K562 (cell line): ENCODE data around the gene FXYD1. TPM values are rescaled to one million over a fixed set of nuclear protein-coding genes. Genes with fewer than 3 reads are reported as not detected.

Source experiments
- ATAC-seq: fragments of 200-7000 bp; cut with Tn5 transposase; 3 replicates; pipeline ENCODE4 v1.9.1; 2020; ENCODE audit warnings: moderate library complexity
- BruUV-seq: library from RNA; stranded (reverse); fragments of 400-500 nt; replicated peaks from 2 replicates; lab custom pipeline; 2021; lab: Mats Ljungman, UMichigan
- CTCF ChIA-PET: fragments of 300-600 bp; formaldehyde crosslinking; extraction: SDS; loops from one replicate; lab custom pipeline; 2021; ENCODE audit warnings: low intra/inter-chr PET ratio; lab: Yijun Ruan, JAX
- POLR2A ChIA-PET: fragments of 300-600, 350-650 bp; sonication (Branson Sonifier 250); formaldehyde crosslinking; extraction: SDS; loops from one replicate; lab custom pipeline; 2021; ENCODE audit warnings: antibody characterized with exemption, inconsistent platforms; lab: Yijun Ruan, JAX
- DNase-seq, 4 experiments: peaks; one replicate each; pipeline versions ENCODE4 v3.0.0 to v3.0.0-alpha.2; 2011 to 2018; ENCODE audit warnings: low spot score in 3 of 4, mixed read lengths in 3 of 4; ENCODE audit errors: extremely low read depth in 1 of 4
- FAIRE-seq: peaks from 2 replicates; lab custom pipeline; 2011; peaks lifted over from hg19 to GRCh38; lab: Jason Lieb, UNC
- H2AFZ ChIP-seq: 2 replicates; pipeline ENCODE4 v1.6.0; 2011; ENCODE audit warnings: low read depth, low read length, control low read depth, inconsistent platforms
- H3K27ac ChIP-seq: fragments of 200-600 bp; 3 replicates; pipeline ENCODE4 v1.8.0; 2011; ENCODE audit warnings: low read depth, mild to moderate bottlenecking, control low read depth, inconsistent platforms, low read length, moderate library complexity, mixed read lengths; ENCODE audit errors: extremely low read depth
- H3K27me3 ChIP-seq, 2 experiments: fragments of 300-600 bp in 1 of 2; 2 replicates in 1 of 2; 3 replicates in 1 of 2; pipeline versions ENCODE4 v1.6.0 to v1.8.0; 2011; ENCODE audit warnings: inconsistent platforms in 2 of 2, low read length in 2 of 2, mild to moderate bottlenecking in 1 of 2, mixed read lengths in 1 of 2, moderate library complexity in 1 of 2; ENCODE audit not compliant: control insufficient read depth in 2 of 2, insufficient read depth in 2 of 2
- H3K36me3 ChIP-seq: fragments of 300-600 bp; 3 replicates; pipeline ENCODE4 v1.8.0; 2011; ENCODE audit warnings: mild to moderate bottlenecking, low read length, inconsistent platforms; ENCODE audit not compliant: control insufficient read depth, insufficient read depth
- H3K4me1 ChIP-seq, 2 experiments: fragments of 200-600 bp in 1 of 2; replicated peaks in 1 of 2; 2 replicates in 1 of 2; 3 replicates in 1 of 2; pipeline versions ENCODE4 v1.5.1 to v1.8.0; 2011; ENCODE audit warnings: inconsistent platforms in 2 of 2, low read length in 2 of 2, mild to moderate bottlenecking in 1 of 2, mixed read lengths in 1 of 2, moderate library complexity in 1 of 2; ENCODE audit not compliant: control insufficient read depth in 2 of 2, insufficient read depth in 2 of 2
- H3K4me2 ChIP-seq: 2 replicates; pipeline ENCODE4 v1.6.1; 2011; ENCODE audit warnings: low read length, control low read depth, inconsistent platforms, mixed read lengths; ENCODE audit not compliant: insufficient read depth
- H3K4me3 ChIP-seq: fragments of 200-600 bp; sonication (generic), shearing (Covaris generic); 2 replicates; pipeline ENCODE4 v1.5.1; 2016; ENCODE audit warnings: control low read depth, inconsistent platforms
- H3K79me2 ChIP-seq: fragments of 200-600 bp; 3 replicates; pipeline ENCODE4 v1.8.0; 2011; ENCODE audit warnings: low read length, inconsistent platforms; ENCODE audit not compliant: control insufficient read depth, insufficient read depth
- H3K9ac ChIP-seq, 2 experiments: 2 replicates each; pipeline versions ENCODE4 v1.6.0 to v1.6.1; 2011; ENCODE audit warnings: low read depth in 2 of 2, low read length in 2 of 2, control low read depth in 1 of 2, inconsistent platforms in 1 of 2, mild to moderate bottlenecking in 1 of 2, mixed read lengths in 1 of 2; ENCODE audit not compliant: insufficient read depth in 1 of 2
- H3K9me1 ChIP-seq: one replicate; pipeline ENCODE4 v1.6.0; 2011; ENCODE audit warnings: inconsistent platforms, mild to moderate bottlenecking, low read length, moderate library complexity; ENCODE audit not compliant: control insufficient read depth, insufficient read depth
- H3K9me3 ChIP-seq: replicated peaks from 2 replicates; pipeline ENCODE4 v1.5.1; 2011; ENCODE audit warnings: low read depth, low read length, inconsistent platforms; ENCODE audit not compliant: control insufficient read depth, insufficient read depth
- H4K20me1 ChIP-seq: replicated peaks from 2 replicates; pipeline ENCODE4 v1.6.1; 2011; ENCODE audit warnings: low read length, inconsistent platforms, mixed read lengths; ENCODE audit not compliant: control insufficient read depth, insufficient read depth
- HES1 ChIP-seq: fragments of 450-650 bp; IDR thresholded peaks from 2 replicates; pipeline ENCODE4 v1.6.1; 2016; ENCODE audit warnings: low read depth, mild to moderate bottlenecking, moderate library complexity
- KDM2B ChIP-seq: fragments of 250-450 bp; sonication (Bioruptor Pico); IDR thresholded peaks from 2 replicates; pipeline ENCODE4 v1.8.0; 2021; ENCODE audit warnings: mild to moderate bottlenecking, moderate library complexity
- PTBP1 ChIP-seq: fragments of 200-400 bp; formaldehyde crosslinking; IDR thresholded peaks from 2 replicates; pipeline ENCODE4 v1.6.1; 2017; ENCODE audit warnings: low read depth, low read length
- SRSF1 ChIP-seq: fragments of 200-400 bp; formaldehyde crosslinking; IDR thresholded peaks from 2 replicates; pipeline ENCODE4 v1.6.1; 2017; ENCODE audit warnings: mild to moderate bottlenecking, low read depth, low read length, moderate library complexity
- THRAP3 ChIP-seq: fragments of 450-650 bp; IDR thresholded peaks from 2 replicates; pipeline ENCODE4 v1.6.1; 2016; ENCODE audit warnings: mild to moderate bottlenecking, inconsistent platforms, borderline replicate concordance
- ZBTB7A ChIP-seq: IDR thresholded peaks from 2 replicates; pipeline ENCODE4 v1.6.1; 2011; ENCODE audit warnings: low read depth, mild to moderate bottlenecking, low read length, moderate library complexity, borderline replicate concordance; ENCODE audit not compliant: control insufficient read depth
- ZNF24 ChIP-seq: fragments of 450-650 bp; IDR thresholded peaks from 2 replicates; pipeline ENCODE4 v1.6.1; 2016
- ZNF778 ChIP-seq: fragments of 450-650 bp; formaldehyde crosslinking; IDR thresholded peaks from 2 replicates; pipeline ENCODE4 v1.4.0; 2020; ENCODE audit warnings: mild to moderate bottlenecking, moderate library complexity
- WGBS: fragments of 100-300 bp; shearing (Covaris generic); methylation state at CpG from one replicate; pipeline ENCODE4 v1.1.6; 2016; ENCODE audit warnings: low coverage, mixed read lengths; ENCODE audit not compliant: insufficient coverage; ENCODE audit errors: missing lambda C conversion rate; 5-methylcytosine and 5-hydroxymethylcytosine counted together
- in situ Hi-C: fragments of 300-500 bp; cut with MboI; formaldehyde crosslinking; loops from 4 replicates; pipeline ENCODE4 v1.15.0; 2018; ENCODE audit warnings: inconsistent platforms, mixed read lengths
- intact Hi-C: fragments of 100-400 bp; cut with micrococcal nuclease; formaldehyde crosslinking; loops from 2 replicates; pipeline ENCODE4 v1.14.2; 2022
- polyA plus RNA-seq, 8 experiments: library from polyadenylated mRNA; depleted of rRNA in 4 of 8; stranded (reverse) in 5 of 8; unstranded in 3 of 8; fragments of >200 nt; fragmentation: Nextera tagmentation in 2 of 8; fragmentation: Illumina TruSeq in 1 of 8; extraction: Ambion mirVana in 2 of 8; extraction: Trizol in 1 of 8; gene quantifications; 2 replicates each; pipeline versions ENCODE4 v1.2.1 to v1.2.3, GENCODE V29; 2011 to 2014; ENCODE audit warnings: inconsistent platforms in 1 of 8, missing spikeins in 1 of 8
- total RNA-seq, 7 experiments: library from RNA; depleted of rRNA in 6 of 7; stranded (reverse); fragments of >200 nt in 6 of 7; fragmentation: Illumina TruSeq in 2 of 7; extraction: Trizol in 2 of 7; gene quantifications; 2 replicates each; pipeline versions ENCODE4 v1.2.1 to v1.2.3, GENCODE V29; 2011 to 2021; ENCODE audit warnings: low replicate concordance in 1 of 7
- TF ChIP-seq, protein P1 (sequence below): sonication (generic); formaldehyde crosslinking; IDR thresholded peaks from 2 replicates; pipeline ENCODE4 v1.8.0; 2022; ENCODE audit warnings: mild to moderate bottlenecking, missing genetic modification reagents

FXYD1 gene
- total and polyA plus RNA-seq, 9 of the 15 experiments (the other 6 are each of a cell fraction or from before 2014, with no cell fraction given), result 0.40 to 3.2 (median 1.8) TPM; not detected in 3

DNA sequence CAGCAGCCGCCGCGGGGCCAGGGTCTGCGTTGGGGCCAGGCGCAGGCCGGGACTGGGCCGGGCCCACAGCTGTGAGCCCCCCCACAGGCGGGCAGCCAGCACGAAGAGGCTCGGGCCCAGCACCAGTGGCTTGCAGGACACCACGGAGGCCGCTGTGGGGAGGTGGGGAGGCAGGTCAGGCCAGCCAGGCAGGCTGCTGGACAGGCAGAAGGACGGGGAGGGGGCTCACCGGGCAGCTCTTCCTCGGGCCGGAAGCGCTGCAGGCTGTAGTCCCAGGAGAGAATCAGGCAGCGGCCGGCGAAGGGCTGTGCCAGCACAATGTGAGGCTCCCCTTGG lies 12.0 kb upstream of the FXYD1 start:
- Histone ChIP-seq H4K20me1 (no peaks in the 10 kb centered on the region), H3K79me2 (no peaks in the 10 kb centered on the region), H3K9me1 (no peaks in the 10 kb centered on the region), H3K27ac (no peak overlapping the region), H3K9ac (0 out of 4 replicates have a peak overlapping the region, but pooled peaks of 1 of the 2 experiments have one; percentile 28), H3K4me3 (no peak overlapping the region), H3K36me3 (no peaks in the 10 kb centered on the region), H3K4me1 (peaks cover 8 to 39% of the 10 kb centered on the region in 2 experiments; a peak in 4 of 5 replicates), H3K9me3 (no peaks in the 10 kb centered on the region), H3K4me2 (no peak overlapping the region), H3K27me3 (peaks cover 2 to 17% of the 10 kb centered on the region in 2 experiments; a peak in 2 of 5 replicates), H2AFZ (no peak overlapping the region)
- WGBS, result 29% methylated on average over 5 of the region's 20 CpGs
- CTCF ChIA-PET, result no interaction called here
- DNase-seq (no peak), ATAC-seq (no peak), FAIRE-seq (no peak)
- in situ Hi-C loops (loop anchor here (5.0 kb wide), 1 partner anchor 59 kb away; no protein-coding TSS in a partner anchor), intact Hi-C loops (no loop called here)
- POLR2A ChIA-PET, result interaction anchor here (0.5 to 0.6 kb wide), 4 partner anchors 56 to 799 kb away, joined by 3 read pairs; no protein-coding TSS in a partner anchor
- TF ChIP-seq ZBTB7A, result 0 out of 2 replicates have a peak, but pooled peaks have one; percentile 35
- no peak for TF ChIP-seq THRAP3
- TF ChIP-seq PTBP1, result no peak
- no peak for TF ChIP-seq SRSF1
- BruUV-seq, result no TSS peak

GRCh38 chr19:35127871-35128270 lies 10.8 kb upstream of the FXYD1 start:
- peak overlapping the region in 1 of 2 experiments; percentile 26; a peak in 1 of 4 replicates for H3K9ac ChIP-seq
- ATAC-seq (no peak), FAIRE-seq (no peak), DNase-seq (no peak)
- no peaks in the 10 kb centered on the region for H3K36me3 ChIP-seq
- ChIA-PET CTCF (no interaction called here), POLR2A (interaction anchor here (1.1 kb wide), 1 partner anchor 61 kb away, joined by 3 read pairs; no protein-coding TSS in a partner anchor)
- BruUV-seq, result no TSS peak
- H2AFZ ChIP-seq, result no peak overlapping the region
- H4K20me1 ChIP-seq, result no peaks in the 10 kb centered on the region
- H3K4me2 ChIP-seq, result no peak overlapping the region
- no peak overlapping the region for H3K27ac ChIP-seq
- in situ Hi-C loops, result loop anchor here (5.0 kb wide), 1 partner anchor 61 kb away; no protein-coding TSS in a partner anchor
- intact Hi-C loops, result no loop called here
- H3K4me1 ChIP-seq, result peaks cover 8 to 34% of the 10 kb centered on the region in 2 experiments; a peak in 4 of 5 replicates
- WGBS, result 33% methylated on average over 7 of the region's 7 CpGs
- H3K27me3 ChIP-seq, result peaks cover 2 to 29% of the 10 kb centered on the region in 2 experiments; a peak in 3 of 5 replicates
- no peaks in the 10 kb centered on the region for H3K9me1 ChIP-seq
- TF ChIP-seq, protein P1, sequence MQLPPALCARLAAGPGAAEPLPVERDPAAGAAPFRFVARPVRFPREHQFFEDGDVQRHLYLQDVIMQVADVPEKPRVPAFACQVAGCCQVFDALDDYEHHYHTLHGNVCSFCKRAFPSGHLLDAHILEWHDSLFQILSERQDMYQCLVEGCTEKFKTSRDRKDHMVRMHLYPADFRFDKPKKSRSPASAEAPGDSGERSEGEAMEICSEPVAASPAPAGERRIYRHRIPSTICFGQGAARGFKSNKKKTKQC (CRISPR knock-in tag), result 0 out of 2 replicates have a peak, but pooled peaks have one; percentile 30
- TF ChIP-seq HES1 (no peak), ZNF778 (CRISPR knock-in tag) (no peak), KDM2B (CRISPR knock-in tag) (no peak), ZNF24 (no peak)
- no peaks in the 10 kb centered on the region for H3K79me2 ChIP-seq
- no peaks in the 10 kb centered on the region for H3K9me3 ChIP-seq
- no peak overlapping the region for H3K4me3 ChIP-seq
